ENCODE results near the gene COQ8A.

Gene COQ8A

DNA sequence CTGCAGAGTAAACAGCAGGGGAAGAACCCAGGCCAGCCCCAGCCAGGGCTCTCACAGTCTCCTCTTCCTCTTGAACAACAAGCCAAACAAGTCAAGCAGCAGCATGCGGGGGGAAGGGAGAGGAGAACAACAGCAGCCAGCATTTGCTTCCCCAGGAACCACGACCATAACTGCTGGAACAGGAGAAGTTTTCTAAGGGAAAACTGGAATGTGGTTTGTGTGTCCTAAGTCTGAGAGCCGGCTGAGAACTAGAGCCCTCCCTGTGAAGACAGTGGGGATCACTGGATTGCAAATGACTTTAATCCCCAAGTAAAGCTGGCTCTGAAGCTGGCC, 48.2 kb downstream of the COQ8A start:
- Histone ChIP-seq H3K9me2 (replicated peaks; ENCODE audit: low read depth, low read length) (no peaks in the 10 kb centered on the region), H3K36me3 (ENCODE audit: insufficient read depth, low read length) (peaks cover 36% of the 10 kb centered on the region; the same call in 1 of the 2 replicates), H3K4me3 (ENCODE audit: low read length, poor library complexity, severe bottlenecking) (no peak overlapping the region), H3K79me2 (ENCODE audit: insufficient read depth, low read length) (no peaks in the 10 kb centered on the region), H3K9ac (ENCODE audit: low read depth, low read length, poor library complexity, severe bottlenecking) (no peak overlapping the region), H3F3A (ENCODE audit: low read depth) (no peaks in the 10 kb centered on the region), H3K9me3 (ENCODE audit: insufficient read depth, low read depth, low read length) (no peaks in the 10 kb centered on the region), H3K27me3 (ENCODE audit: insufficient read depth, low read length, poor library complexity, severe bottlenecking) (no peaks in the 10 kb centered on the region), H4K20me1 (ENCODE audit: insufficient read depth, low read length, poor library complexity, severe bottlenecking) (no peaks in the 10 kb centered on the region), H2AFZ (ENCODE audit: low read length) (no peak overlapping the region), H3K4me2 (ENCODE audit: low read depth, low read length, poor library complexity, severe bottlenecking) (no peak overlapping the region), H3K4me1 (ENCODE audit: insufficient read depth, low read length, poor library complexity, severe bottlenecking) (no peaks in the 10 kb centered on the region)
- TF ChIP-seq EZH2phosphoT487 (IDR thresholded peaks at IDR 0.05; ENCODE audit: borderline replicate concordance), result no peak
- TF ChIP-seq, protein P1, sequence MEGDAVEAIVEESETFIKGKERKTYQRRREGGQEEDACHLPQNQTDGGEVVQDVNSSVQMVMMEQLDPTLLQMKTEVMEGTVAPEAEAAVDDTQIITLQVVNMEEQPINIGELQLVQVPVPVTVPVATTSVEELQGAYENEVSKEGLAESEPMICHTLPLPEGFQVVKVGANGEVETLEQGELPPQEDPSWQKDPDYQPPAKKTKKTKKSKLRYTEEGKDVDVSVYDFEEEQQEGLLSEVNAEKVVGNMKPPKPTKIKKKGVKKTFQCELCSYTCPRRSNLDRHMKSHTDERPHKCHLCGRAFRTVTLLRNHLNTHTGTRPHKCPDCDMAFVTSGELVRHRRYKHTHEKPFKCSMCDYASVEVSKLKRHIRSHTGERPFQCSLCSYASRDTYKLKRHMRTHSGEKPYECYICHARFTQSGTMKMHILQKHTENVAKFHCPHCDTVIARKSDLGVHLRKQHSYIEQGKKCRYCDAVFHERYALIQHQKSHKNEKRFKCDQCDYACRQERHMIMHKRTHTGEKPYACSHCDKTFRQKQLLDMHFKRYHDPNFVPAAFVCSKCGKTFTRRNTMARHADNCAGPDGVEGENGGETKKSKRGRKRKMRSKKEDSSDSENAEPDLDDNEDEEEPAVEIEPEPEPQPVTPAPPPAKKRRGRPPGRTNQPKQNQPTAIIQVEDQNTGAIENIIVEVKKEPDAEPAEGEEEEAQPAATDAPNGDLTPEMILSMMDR (conservative IDR thresholded peaks at IDR 0.05; ENCODE audit: low read length), result no peak

DNA sequence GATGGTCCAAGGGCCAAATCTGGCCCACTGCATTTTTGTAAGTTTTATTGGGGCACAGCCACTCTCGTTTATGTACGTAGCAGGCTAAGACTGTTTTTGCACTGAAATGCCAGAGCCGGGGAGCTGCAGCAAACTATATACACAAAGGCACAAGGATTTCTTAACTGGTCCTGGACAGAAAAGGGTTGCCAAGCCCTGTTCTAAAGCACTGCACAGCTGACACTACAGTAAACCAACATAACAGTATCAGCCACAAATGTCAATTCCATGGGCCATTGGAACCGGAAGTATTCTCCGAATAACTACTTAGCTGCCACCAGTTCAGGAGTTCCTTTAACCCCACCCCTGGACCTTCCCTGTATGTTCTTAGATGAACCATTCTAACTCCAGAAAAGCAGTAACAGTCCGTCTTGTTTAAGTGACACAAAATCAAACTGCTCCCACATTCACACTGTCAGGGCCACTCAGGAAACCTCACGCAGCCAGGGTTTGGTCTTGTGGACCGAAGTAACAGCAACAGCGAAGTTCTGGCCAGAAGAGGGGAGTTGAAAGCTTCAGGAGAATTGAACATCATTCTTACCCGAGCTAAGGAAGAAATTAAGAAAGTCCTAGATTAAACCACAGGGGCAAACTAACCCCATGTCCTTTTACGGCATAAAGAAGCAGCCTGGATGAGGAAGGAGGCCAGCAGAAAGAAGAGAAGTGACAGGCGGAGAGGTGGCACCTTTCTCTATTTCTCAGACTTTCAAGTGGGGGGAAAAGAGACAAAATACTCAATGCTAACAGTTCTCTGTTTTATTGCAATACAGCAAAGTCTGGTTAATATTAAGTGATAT, 49.2 kb downstream of the COQ8A start:
- Histone ChIP-seq H3K9me2 (replicated peaks; ENCODE audit: low read depth, low read length) (no peaks in the 10 kb centered on the region), H3K36me3 (ENCODE audit: insufficient read depth, low read length) (peaks cover 27% of the 10 kb centered on the region; the same call in 1 of the 2 replicates), H3K27me3 (ENCODE audit: insufficient read depth, low read length, poor library complexity, severe bottlenecking) (no peaks in the 10 kb centered on the region), H3K4me3 (ENCODE audit: low read length, poor library complexity, severe bottlenecking) (no peak overlapping the region), H2AFZ (ENCODE audit: low read length) (no peak overlapping the region), H3K79me2 (ENCODE audit: insufficient read depth, low read length) (no peaks in the 10 kb centered on the region), H4K20me1 (ENCODE audit: insufficient read depth, low read length, poor library complexity, severe bottlenecking) (no peaks in the 10 kb centered on the region), H3F3A (ENCODE audit: low read depth) (no peaks in the 10 kb centered on the region), H3K4me1 (ENCODE audit: insufficient read depth, low read length, poor library complexity, severe bottlenecking) (no peaks in the 10 kb centered on the region), H3K9ac (ENCODE audit: low read depth, low read length, poor library complexity, severe bottlenecking) (no peak overlapping the region), H3K9me3 (ENCODE audit: insufficient read depth, low read depth, low read length) (no peaks in the 10 kb centered on the region), H3K4me2 (ENCODE audit: low read depth, low read length, poor library complexity, severe bottlenecking) (no peak overlapping the region)
- TF ChIP-seq, protein P1 (conservative IDR thresholded peaks at IDR 0.05; ENCODE audit: low read length), result no peak
- TF ChIP-seq EZH2phosphoT487 (IDR thresholded peaks at IDR 0.05; ENCODE audit: borderline replicate concordance), result no peak

DNA sequence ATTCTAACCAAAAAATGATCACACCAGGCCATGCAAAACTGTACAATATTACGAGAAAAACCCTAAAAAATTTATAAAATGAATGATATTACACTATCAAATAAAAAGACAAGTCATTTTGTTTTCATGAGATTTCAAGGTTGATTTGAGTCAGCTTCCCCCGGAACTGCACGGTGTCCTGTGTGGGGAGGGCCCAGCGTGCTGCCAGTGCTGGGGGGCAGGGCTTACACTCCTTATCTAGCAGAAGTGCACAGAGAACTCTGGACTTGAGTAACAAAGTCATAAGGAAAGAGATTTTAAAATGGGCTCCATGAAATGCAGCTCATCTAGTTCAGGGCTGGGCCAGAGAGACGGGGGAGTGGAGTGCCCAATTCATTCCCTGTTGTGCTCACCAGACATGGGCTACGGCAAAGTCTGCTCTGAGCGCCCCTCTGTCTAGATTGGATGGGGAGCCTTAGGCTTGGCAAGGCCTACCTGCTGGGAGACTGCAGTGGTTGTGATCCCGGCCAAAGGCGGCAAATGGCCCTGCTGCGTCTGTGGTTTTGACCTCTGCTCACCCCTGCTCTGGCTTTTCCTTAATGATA, 50.1 kb downstream of the COQ8A start:
- H2AFZ ChIP-seq (ENCODE audit: low read length), result no peak overlapping the region
- no peaks in the 10 kb centered on the region for H3K4me1 ChIP-seq (ENCODE audit: insufficient read depth, low read length, poor library complexity, severe bottlenecking)
- H3K9me2 ChIP-seq (replicated peaks; ENCODE audit: low read depth, low read length), result no peaks in the 10 kb centered on the region
- H4K20me1 ChIP-seq (ENCODE audit: insufficient read depth, low read length, poor library complexity, severe bottlenecking), result no peaks in the 10 kb centered on the region
- H3K4me3 ChIP-seq (ENCODE audit: low read length, poor library complexity, severe bottlenecking), result no peak overlapping the region
- no peaks in the 10 kb centered on the region for H3K79me2 ChIP-seq (ENCODE audit: insufficient read depth, low read length)
- no peak for TF ChIP-seq EZH2phosphoT487 (IDR thresholded peaks at IDR 0.05; ENCODE audit: borderline replicate concordance)
- TF ChIP-seq, protein P1 (conservative IDR thresholded peaks at IDR 0.05; ENCODE audit: low read length), result no peak
- no peaks in the 10 kb centered on the region for H3K27me3 ChIP-seq (ENCODE audit: insufficient read depth, low read length, poor library complexity, severe bottlenecking)
- no peaks in the 10 kb centered on the region for H3K9me3 ChIP-seq (ENCODE audit: insufficient read depth, low read depth, low read length)
- no peak overlapping the region for H3K9ac ChIP-seq (ENCODE audit: low read depth, low read length, poor library complexity, severe bottlenecking)
- no peak overlapping the region for H3K4me2 ChIP-seq (ENCODE audit: low read depth, low read length, poor library complexity, severe bottlenecking)
- no peaks in the 10 kb centered on the region for H3F3A ChIP-seq (ENCODE audit: low read depth)
- H3K36me3 ChIP-seq (ENCODE audit: insufficient read depth, low read length), result peaks cover 22% of the 10 kb centered on the region; the same call in 1 of the 2 replicates
